C4-2B (cell line): Measurements from ENCODE around the gene DRAM1.

Experiments used
- CTCF ChIP-seq: fragments of 450-650 bp; conservative IDR thresholded peaks from 2 replicates; pipeline ENCODE4 v1.5.1; 2017; ENCODE audit warnings: mild to moderate bottlenecking
- ZFX ChIP-seq: fragments of 450-650 bp; IDR thresholded peaks from 2 replicates; pipeline ENCODE4 v1.6.1; 2017

GRCh38 chr12:101954113-101954512, 76.7 kb downstream of the DRAM1 start:
- TF ChIP-seq CTCF (no peak), ZFX (no peak)
